DOHH2 (cell line): ENCODE results near the gene CST3.

Source experiments
- H3F3A ChIP-seq: fragments of 200-600 bp; sonication (generic), shearing (Covaris generic); 2 replicates; pipeline ENCODE4 v1.6.0; 2016; ENCODE audit warnings: antibody characterized with exemption, mild to moderate bottlenecking; ENCODE audit not compliant: control insufficient read depth, insufficient read depth
- H3K27ac ChIP-seq: fragments of 200-600 bp; sonication (generic); 2 replicates; pipeline ENCODE4 v1.5.1; 2014; ENCODE audit warnings: low read depth, mild to moderate bottlenecking, low read length, moderate library complexity
- H3K27me3 ChIP-seq: fragments of 200-600 bp; sonication (generic); 2 replicates; pipeline ENCODE4 v1.6.1; 2014; ENCODE audit warnings: mild to moderate bottlenecking, low read length, mixed read lengths; ENCODE audit not compliant: control insufficient read depth
- H3K36me3 ChIP-seq: fragments of 200-600 bp; sonication (generic); 2 replicates; pipeline ENCODE4 v1.6.1; 2014; ENCODE audit warnings: mild to moderate bottlenecking, low read length, moderate library complexity, mixed read lengths; ENCODE audit not compliant: control insufficient read depth
- H3K4me1 ChIP-seq: fragments of 200-600 bp; sonication (generic); 2 replicates; pipeline ENCODE4 v1.6.1; 2014; ENCODE audit warnings: mild to moderate bottlenecking, low read length, mixed read lengths; ENCODE audit not compliant: control insufficient read depth
- H3K4me2 ChIP-seq: fragments of 200-600 bp; sonication (generic); 2 replicates; pipeline ENCODE4 v1.6.0; 2014; ENCODE audit warnings: mild to moderate bottlenecking, low read length, moderate library complexity
- H3K4me3 ChIP-seq: fragments of 200-600 bp; sonication (generic); 2 replicates; pipeline ENCODE4 v1.5.1; 2014; ENCODE audit warnings: mild to moderate bottlenecking, low read length, mixed read lengths
- H3K79me2 ChIP-seq: fragments of 200-600 bp; sonication (generic); 2 replicates; pipeline ENCODE4 v1.6.1; 2014; ENCODE audit warnings: mild to moderate bottlenecking, low read length, mixed read lengths; ENCODE audit not compliant: control insufficient read depth
- H3K9me2 ChIP-seq: fragments of 200-600 bp; sonication (generic); replicated peaks from 2 replicates; pipeline ENCODE4 v1.6.1; 2014; ENCODE audit warnings: mild to moderate bottlenecking, low read length, mixed read lengths; ENCODE audit not compliant: control insufficient read depth
- H3K9me3 ChIP-seq: fragments of 200-600 bp; sonication (generic); 2 replicates; pipeline ENCODE4 v1.6.1; 2014; ENCODE audit warnings: antibody characterized with exemption, low read length, mixed read lengths; ENCODE audit not compliant: control insufficient read depth, insufficient read depth
- H4K20me1 ChIP-seq: fragments of 200-600 bp; sonication (generic); 2 replicates; pipeline ENCODE4 v1.6.0; 2014; ENCODE audit warnings: low read depth, mild to moderate bottlenecking, antibody characterized with exemption, low read length, moderate library complexity; ENCODE audit not compliant: control insufficient read depth, insufficient read depth
- EZH2phosphoT487 ChIP-seq: fragments of 200-600 bp; sonication (generic); IDR thresholded peaks from 2 replicates; pipeline ENCODE4 v1.6.1; 2017; ENCODE audit warnings: borderline replicate concordance, mild to moderate bottlenecking, antibody characterized with exemption, low read length, moderate library complexity, mixed read lengths
- TF ChIP-seq, protein P1 (sequence below): fragments of 200-600 bp; sonication (generic); IDR thresholded peaks from one replicate; pipeline ENCODE4 v1.5.1; 2014; ENCODE audit warnings: antibody characterized with exemption, mild to moderate bottlenecking, low read depth, low read length; ENCODE audit not compliant: poor library complexity, severe bottlenecking

Gene CST3

DNA sequence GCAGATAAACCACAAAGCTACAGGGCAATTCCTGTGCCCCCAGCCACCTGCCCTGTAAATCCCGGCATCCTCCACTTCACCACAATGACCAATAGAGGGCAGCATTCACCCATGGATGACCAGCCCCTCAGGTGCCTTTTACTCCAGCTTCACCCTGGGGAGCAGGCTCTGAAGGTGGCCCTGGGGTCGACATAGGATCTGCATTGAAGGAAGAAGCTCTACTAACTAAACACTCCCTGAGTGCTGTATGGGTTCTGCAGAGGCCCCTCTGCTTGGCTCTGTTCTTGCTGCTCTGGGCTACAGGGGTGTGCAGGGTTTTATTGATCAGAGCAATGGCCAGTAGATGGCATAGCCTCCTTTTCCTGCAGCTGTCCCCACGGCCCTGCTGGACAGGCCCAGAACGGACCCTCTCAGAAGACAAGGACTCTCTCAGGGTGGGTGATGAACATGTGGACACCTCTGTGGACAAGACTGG, 30.8 kb upstream of the CST3 start:
- Histone ChIP-seq H3K4me2 (no peak overlapping the region), H4K20me1 (no peaks in the 10 kb centered on the region), H3K27ac (no peak overlapping the region), H3K4me1 (no peaks in the 10 kb centered on the region), H3K79me2 (no peaks in the 10 kb centered on the region), H3K36me3 (no peaks in the 10 kb centered on the region), H3F3A (no peaks in the 10 kb centered on the region), H3K4me3 (no peak overlapping the region), H3K27me3 (no peaks in the 10 kb centered on the region), H3K9me3 (no peaks in the 10 kb centered on the region), H3K9me2 (no peaks in the 10 kb centered on the region)
- TF ChIP-seq, protein P1, sequence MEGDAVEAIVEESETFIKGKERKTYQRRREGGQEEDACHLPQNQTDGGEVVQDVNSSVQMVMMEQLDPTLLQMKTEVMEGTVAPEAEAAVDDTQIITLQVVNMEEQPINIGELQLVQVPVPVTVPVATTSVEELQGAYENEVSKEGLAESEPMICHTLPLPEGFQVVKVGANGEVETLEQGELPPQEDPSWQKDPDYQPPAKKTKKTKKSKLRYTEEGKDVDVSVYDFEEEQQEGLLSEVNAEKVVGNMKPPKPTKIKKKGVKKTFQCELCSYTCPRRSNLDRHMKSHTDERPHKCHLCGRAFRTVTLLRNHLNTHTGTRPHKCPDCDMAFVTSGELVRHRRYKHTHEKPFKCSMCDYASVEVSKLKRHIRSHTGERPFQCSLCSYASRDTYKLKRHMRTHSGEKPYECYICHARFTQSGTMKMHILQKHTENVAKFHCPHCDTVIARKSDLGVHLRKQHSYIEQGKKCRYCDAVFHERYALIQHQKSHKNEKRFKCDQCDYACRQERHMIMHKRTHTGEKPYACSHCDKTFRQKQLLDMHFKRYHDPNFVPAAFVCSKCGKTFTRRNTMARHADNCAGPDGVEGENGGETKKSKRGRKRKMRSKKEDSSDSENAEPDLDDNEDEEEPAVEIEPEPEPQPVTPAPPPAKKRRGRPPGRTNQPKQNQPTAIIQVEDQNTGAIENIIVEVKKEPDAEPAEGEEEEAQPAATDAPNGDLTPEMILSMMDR: peak; percentile 84
- no peak for TF ChIP-seq EZH2phosphoT487

DNA sequence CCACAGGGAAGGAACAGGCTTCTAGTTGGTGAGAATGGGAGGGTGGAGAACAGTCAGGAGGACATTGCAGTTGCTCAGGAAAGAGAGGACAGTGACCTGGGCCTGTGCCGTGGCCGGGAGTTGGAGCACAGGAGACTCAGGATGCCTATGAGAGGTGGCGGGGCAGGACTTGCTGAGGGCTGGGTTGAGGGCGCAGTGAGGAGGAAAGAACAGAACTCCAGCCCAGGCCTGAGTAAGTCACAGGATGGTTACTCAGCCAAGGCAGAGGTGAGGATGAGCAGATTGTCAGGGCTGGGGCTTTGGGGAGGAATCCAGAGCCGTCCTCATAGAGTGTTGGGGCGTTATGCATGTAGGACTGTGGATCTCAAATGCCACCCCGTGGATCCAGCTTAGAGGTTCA, 29.9 kb upstream of the CST3 start:
- Histone ChIP-seq H3K4me2 (no peak overlapping the region), H3K36me3 (no peaks in the 10 kb centered on the region), H3K79me2 (no peaks in the 10 kb centered on the region), H4K20me1 (no peaks in the 10 kb centered on the region), H3K27me3 (no peaks in the 10 kb centered on the region), H3K9me2 (no peaks in the 10 kb centered on the region), H3K4me3 (no peak overlapping the region), H3F3A (no peaks in the 10 kb centered on the region), H3K9me3 (no peaks in the 10 kb centered on the region), H3K27ac (no peak overlapping the region), H3K4me1 (no peaks in the 10 kb centered on the region)
- TF ChIP-seq EZH2phosphoT487: no peak
- TF ChIP-seq, protein P1: no peak

DNA sequence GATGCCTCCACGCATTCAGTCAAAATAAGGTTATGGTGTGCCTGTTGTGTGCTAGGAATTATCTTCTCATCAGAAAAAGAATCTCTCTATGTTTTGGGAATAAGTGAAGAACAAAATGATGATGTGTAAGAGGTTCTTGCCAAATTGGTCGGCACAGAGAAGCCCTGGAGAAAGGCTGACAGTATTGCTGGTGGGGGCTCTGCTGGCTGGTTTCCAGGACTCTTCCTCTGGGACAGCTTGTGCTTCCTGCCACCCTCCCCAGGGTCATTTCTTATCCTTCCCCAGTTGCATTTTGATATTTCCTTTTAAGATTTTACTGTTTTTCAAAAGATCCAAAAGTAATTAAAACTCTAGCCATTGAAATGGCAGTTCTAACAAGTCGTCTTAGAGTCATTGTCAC, 28.9 kb upstream of the CST3 start:
- no peaks in the 10 kb centered on the region for H3K79me2 ChIP-seq
- H3F3A ChIP-seq: no peaks in the 10 kb centered on the region
- no peaks in the 10 kb centered on the region for H4K20me1 ChIP-seq
- TF ChIP-seq, protein P1: no peak
- TF ChIP-seq EZH2phosphoT487: no peak
- no peaks in the 10 kb centered on the region for H3K9me2 ChIP-seq
- H3K4me2 ChIP-seq: no peak overlapping the region
- no peak overlapping the region for H3K4me3 ChIP-seq
- H3K36me3 ChIP-seq: no peaks in the 10 kb centered on the region
- no peaks in the 10 kb centered on the region for H3K4me1 ChIP-seq
- H3K9me3 ChIP-seq: no peaks in the 10 kb centered on the region
- no peaks in the 10 kb centered on the region for H3K27me3 ChIP-seq
- no peak overlapping the region for H3K27ac ChIP-seq
